ENCODE data around the gene SUCNR1.
"Not testable (repeated sequence)": the region's sequence is repeated elsewhere in the genome, so short reads cannot be mapped to it uniquely, and the experiment has no call there.

Gene SUCNR1

GRCh38 chr3:151874079-151874478 lies 636 bp downstream of the SUCNR1 start:
- not testable (repeated sequence) for DNase-seq

DNA sequence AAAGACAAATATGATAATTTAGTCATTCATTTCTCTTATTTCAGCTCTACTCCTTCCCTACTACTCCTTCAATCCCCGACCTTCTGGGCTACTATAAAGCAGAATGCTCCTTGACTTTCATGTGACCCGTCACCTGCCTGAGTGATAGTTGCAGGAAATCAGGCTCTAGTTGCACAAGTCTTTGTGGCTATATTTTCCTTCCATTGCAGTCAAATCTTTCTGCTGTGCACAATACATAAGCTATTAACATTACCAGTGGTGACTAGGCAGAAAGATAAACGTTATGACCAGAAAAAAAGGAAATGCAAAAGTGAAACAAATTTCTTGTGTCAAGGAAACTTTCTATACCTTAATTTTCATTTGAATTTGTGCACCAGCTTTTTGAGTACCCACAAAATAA lies 2.3 kb downstream of the SUCNR1 start:
- no peak for DNase-seq

GRCh38 chr3:151877269-151877668 lies 3.8 kb downstream of the SUCNR1 start:
- no peak for DNase-seq

- DNase-seq = no peak
These were observed 5.0 kb downstream of the SUCNR1 start for GRCh38 chr3:151878465-151878864.

GRCh38 chr3:151879037-151879436 lies 5.6 kb downstream of the SUCNR1 start:
- no peak for DNase-seq

DNA sequence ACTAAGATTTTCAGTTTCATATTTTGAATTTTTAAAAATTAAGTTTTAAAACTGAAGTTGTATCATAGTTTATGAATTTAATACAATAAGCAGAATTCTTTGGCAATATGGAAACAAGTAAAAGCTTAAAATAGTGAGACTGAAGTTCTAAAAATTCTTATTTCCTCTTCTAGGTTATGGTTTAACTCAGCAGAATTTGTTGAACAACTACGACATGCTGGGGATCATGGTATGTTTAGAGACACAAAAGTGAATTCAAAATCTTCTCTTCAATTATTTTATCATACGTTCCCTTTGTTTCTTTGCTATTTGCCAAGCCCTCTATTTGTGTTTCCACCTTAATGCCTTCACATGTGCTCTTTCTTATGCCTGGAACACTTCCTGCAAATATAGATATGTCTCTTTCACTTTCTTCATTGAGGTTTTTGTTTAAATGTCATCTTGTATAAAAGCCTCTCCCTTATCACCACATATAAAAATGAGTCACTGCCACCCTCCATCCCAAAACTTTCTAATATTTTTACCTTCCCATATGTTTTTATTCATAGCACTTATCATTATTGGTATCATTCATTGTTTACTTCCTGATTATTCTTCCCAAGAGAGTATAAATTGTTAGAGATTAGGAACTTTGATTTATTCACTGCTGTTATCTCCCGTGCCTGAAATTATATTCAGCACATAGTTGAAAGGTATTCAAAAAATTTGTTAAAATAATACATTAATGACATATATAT lies 6.4 kb downstream of the SUCNR1 start:
- no peak for DNase-seq

GRCh38 chr3:151880416-151880690 lies 6.9 kb downstream of the SUCNR1 start:
- DNase-seq = no peak

- DNase-seq = no peak
These were observed 7.7 kb downstream of the SUCNR1 start for GRCh38 chr3:151881137-151881536.

- not testable (repeated sequence) for DNase-seq
These were observed 12.0 kb downstream of the SUCNR1 start for GRCh38 chr3:151885397-151885796.

DNA sequence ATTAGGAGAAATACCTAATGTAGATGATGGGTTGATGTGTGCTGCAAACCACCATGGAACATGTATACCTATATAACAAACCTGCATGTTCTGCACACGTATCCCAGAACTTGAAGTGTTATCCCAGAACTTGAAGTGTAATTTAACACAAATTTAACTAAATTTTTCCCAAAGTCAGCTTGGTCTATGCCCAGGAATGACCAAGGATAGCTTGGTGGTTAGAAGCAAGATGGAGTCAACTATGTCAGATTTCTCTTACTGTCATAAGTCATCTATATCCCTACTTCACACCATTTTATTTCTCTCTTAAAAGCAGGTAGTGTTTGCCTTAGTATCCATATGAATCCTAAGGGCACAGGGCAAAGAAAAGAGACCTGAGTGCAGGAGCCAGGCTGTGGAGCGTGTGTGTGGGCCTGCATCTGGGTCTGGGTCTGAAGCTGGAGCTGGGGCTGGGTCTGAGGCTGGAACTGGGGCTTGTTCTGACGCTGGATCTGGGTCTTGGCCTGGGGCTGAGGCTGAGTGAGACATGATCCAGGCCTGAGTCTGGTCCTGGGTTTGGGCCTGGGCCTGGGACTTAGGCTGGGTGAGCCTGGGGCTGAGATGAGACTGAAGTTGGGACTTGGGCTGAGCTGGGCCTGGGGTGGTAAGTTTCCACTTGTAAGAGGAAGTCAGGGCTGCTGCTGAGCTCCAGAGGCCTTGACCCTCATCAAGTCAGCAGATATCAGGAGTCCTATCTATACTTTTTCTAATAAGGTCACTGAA lies 14.2 kb downstream of the SUCNR1 start:
- not testable (repeated sequence) for DNase-seq

DNA sequence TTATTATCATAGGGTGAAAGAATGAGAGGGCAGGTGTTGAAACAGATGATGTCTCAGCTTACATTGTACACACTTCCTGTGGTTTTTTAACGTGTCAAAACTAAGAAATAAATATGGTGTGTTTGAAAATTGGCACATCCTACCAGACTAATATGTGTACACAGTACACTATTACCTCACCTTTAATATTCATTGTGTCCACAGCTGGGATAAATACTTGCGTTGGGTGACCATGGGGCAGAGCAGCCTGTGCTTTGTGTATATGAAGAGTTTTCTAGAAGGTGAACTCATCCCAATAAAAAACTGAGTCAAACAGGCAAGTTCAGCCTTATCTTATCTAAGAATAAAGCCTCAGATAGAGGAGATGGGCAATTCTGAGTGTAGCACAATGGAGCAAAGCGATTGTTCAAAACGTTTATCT lies 17.3 kb downstream of the SUCNR1 start:
- DNase-seq = no peak

DNA sequence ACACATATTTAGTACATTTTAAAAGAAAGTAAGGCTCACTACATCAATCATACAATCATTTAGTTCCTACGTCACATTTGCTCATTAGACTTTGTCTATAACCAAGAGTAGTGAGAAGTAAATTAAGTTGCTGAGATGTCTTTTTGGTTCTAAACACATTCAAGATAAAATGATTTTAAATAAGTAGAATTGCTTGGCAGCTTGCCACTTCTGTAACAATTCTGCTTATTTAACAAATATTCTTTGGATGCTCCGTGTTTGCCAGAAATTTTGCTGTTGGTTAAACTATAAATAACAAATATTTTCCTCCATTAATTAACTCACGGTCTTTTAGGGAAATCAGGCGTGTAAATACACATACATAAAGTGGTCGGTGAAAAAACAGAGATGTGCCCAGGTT lies 18.3 kb downstream of the SUCNR1 start:
- no peak for DNase-seq

GRCh38 chr3:151894219-151894618 lies 20.8 kb downstream of the SUCNR1 start:
- DNase-seq = no peak

DNA sequence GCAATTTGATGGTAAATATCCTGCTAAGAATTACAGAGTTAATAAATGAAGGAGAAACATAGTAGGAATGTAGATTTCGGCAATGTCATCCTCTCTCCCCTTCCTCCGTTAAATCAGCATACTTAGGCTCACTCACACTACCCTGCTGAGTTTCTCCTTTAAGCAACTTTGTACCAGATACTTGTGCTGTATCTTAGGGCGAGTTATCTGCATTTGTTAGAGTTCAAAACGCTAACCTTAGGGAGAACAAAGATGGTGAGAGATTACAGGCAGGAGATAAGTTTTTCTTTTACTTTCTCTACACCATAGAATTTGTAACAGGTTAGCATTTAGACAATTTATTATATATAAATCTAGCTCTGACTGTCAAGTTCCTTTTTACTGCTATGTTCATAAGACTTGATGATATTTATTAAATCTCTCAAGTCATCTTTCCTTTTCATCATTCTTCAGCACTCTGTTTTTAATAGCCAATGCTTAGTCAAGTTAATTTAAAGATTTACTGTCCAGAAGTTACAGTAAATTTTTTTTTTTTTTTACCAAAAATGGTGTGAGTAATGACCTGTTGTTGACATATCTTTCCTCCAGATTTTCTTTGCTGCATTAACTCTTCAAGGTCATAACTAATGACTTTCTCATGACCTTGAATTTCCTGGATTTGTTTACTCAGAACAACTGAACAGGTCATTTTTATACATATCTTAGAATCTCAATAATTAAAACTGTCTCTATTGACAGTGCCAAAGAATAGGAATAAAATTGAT lies 22.2 kb downstream of the SUCNR1 start:
- DNase-seq = no peak

DNA sequence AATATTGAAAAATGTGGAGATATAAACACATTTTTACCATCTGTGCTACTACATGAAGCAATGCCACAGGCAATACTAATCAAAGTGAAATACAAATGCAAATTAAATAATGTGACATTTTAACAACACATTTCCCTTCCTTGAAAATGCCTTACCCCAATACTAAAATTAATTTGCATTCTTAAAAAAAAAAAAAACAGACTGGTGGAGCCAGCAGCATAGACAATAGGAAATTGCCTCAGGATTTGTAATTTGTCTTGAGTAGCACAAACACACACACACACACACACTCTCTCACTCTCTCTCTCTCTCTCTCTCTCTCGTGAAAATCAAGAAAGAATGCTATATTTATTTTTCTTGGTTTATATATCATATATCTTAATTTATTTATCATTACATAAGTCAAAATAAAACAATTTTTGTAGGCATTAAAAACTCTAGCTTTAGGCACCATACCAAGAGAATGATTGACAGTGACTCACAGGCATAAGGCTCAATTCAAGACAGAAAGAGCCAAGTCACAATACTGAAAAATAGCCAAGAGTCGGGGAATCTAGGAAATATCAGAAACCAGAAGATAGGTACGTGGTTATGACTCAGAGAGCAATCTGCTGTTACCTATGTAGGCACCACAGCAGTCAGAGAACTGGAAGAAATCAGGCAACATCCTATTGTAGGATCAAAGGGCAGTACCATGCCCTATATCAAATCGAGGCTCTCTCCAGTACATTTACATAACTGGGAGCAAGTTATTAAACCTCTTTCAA lies 23.0 kb downstream of the SUCNR1 start:
- no peak for DNase-seq

- DNase-seq = not testable (repeated sequence)
These were observed 24.7 kb downstream of the SUCNR1 start for GRCh38 chr3:151898121-151898520.

- DNase-seq = not testable (repeated sequence)
These were observed 25.3 kb downstream of the SUCNR1 start for GRCh38 chr3:151898564-151899261.

- DNase-seq = no peak
These were observed 26.6 kb downstream of the SUCNR1 start for GRCh38 chr3:151899996-151900395.

DNA sequence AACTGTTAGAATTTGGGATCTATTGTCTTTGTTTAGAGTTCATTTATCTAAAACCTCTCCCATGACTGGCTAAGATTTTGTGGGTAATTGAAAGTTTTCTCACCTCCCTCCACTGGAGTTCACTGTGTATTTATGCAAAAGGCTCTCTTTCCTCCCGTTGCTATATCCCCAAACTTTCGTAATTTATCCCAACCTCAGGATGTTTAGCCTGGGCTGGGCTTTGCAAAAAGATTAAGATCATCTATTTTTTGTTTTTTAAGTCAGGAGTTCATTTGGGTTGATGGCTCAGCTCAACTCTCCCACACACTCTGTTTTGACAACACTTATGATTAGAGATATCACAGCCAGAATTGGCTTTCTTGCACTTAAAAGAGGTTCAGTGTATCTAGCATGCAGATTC lies 27.0 kb downstream of the SUCNR1 start:
- DNase-seq = no peak

GRCh38 chr3:151900884-151901643 lies 27.6 kb downstream of the SUCNR1 start:
- DNase-seq = no peak

- no peak for DNase-seq
These were observed 28.3 kb downstream of the SUCNR1 start for GRCh38 chr3:151901644-151902285.

Measured in CD4-positive, alpha-beta T cell treated with Interleukin-17A for 4 hours (primary cell).